Stimulated activated CD8-positive, alpha-beta memory T cell treated with anti-CD3 and anti-CD28 coated beads, Interleukin-12 subunit alpha, Interleukin-12 subunit beta, amount 100 ng/mL, for 24 hours (primary cell): Measurements from ENCODE around the gene LRRC66.
A peak's percentile ranks its signal among the peaks of the same experiment; 100 is the strongest.

ENCODE experiments used
- DNase-seq: peaks from one replicate; pipeline ENCODE4 v3.0.0-alpha.2; 2020; ENCODE audit errors: extremely low read depth

The LRRC66 gene, protein sequence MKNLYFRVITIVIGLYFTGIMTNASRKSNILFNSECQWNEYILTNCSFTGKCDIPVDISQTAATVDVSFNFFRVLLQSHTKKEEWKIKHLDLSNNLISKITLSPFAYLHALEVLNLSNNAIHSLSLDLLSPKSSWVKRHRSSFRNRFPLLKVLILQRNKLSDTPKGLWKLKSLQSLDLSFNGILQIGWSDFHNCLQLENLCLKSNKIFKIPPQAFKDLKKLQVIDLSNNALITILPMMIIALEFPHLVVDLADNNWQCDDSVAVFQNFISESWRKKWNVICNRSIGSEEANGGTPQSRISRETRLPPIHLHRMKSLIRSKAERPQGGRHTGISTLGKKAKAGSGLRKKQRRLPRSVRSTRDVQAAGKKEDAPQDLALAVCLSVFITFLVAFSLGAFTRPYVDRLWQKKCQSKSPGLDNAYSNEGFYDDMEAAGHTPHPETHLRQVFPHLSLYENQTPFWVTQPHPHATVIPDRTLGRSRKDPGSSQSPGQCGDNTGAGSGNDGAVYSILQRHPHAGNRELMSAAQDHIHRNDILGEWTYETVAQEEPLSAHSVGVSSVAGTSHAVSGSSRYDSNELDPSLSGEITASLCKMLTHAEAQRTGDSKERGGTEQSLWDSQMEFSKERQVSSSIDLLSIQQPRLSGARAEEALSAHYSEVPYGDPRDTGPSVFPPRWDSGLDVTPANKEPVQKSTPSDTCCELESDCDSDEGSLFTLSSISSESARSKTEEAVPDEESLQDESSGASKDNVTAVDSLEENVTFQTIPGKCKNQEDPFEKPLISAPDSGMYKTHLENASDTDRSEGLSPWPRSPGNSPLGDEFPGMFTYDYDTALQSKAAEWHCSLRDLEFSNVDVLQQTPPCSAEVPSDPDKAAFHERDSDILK

DNA sequence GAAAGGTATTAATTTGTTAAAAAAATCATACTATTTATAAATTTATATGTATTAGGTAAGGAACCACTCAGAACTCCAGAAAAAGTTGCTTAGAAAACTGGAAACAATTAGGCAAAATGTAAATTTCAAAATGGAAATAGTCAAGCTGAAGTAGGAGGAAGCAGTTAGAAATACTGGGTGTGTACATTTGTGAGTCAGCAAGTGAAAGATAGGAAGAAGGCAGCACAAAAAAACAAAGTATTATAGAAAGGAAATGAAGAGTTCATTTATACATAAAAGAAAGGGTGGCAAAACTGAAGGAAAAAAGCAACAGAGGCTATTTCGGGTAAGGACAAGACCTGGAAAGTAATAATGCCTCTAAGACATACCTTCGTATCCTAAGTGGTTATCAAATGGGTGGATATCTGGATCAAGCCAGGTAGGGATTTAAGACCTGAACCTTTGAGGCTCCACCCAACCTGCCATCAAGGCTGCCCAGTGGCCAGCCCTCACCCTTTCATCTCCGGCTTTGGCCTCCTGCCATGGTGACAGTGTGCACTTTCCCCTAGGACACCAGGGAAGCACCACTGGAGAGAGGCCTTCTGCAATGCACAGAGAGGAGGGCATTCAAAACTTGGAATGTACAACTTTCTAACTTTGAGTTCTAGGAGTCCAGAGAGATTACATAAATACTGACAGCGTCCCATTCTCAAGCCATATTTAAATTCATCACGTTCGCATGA lies at the start of gene LRRC66:
LRRC66 (minus strand) TSS at position 428 of the 722 bp plus-strand sequence. CDS start 2,750 bp downstream, outside the sequence.
- no peak for DNase-seq

DNA sequence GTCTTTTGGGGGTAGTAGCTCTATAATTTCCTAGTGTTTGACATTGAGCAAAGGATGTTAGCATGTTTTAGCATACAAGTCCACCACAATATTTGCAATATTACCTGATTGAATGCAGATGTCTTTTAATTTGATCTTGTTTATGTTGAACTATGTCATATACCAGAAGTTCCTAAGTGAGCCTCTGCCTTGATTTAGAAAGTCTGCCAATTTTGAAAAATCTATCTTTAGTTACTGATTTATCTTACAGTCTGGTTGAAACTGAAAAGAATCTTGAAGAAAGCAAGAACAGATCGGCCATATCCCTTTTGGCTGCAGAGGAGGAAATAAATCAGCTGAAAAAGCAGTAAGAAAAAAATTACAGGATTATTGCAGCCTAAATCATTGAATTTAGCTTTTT lies 49.4 kb upstream of the LRRC66 start:
- no peak for DNase-seq

DNA sequence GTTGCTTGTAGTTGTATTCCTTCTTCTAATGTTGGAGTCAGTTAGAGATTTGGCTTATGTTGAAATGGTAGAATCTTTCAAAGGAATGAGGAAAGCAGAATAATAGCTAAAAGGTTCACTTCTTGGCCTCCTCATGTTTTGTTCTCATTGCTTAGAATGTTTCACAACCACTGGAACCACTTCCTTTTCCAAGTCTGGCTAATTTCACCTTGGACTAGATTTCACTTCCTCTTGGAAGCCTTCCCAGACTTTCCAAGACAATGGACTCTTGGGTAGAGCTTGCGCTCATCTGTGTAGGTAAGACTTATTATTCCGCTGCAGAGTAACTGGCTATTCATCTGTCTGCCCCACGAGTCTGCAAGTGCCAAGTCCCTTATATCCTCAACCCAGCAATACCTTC lies 39.2 kb upstream of the LRRC66 start:
- DNase-seq: no peak

DNA sequence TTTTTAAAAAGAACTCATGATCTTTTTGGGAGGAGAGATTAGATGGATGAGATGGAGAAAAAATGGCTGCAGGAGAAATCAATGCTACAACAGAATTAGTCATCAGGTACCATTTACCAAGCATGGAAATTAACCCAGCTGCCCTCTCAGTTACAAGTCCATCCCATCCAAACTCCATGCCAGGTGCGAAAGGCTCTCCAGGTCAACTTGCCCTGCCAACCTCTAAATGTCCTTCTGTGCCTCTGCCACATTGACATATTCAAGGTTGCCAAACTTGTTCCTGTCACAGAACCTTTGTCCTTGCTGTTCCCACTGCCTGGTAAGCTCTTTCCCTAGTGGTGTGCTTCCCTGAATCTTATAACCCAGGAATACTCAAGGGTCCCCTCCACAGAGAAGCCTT lies 38.1 kb upstream of the LRRC66 start:
- no peak for DNase-seq

DNA sequence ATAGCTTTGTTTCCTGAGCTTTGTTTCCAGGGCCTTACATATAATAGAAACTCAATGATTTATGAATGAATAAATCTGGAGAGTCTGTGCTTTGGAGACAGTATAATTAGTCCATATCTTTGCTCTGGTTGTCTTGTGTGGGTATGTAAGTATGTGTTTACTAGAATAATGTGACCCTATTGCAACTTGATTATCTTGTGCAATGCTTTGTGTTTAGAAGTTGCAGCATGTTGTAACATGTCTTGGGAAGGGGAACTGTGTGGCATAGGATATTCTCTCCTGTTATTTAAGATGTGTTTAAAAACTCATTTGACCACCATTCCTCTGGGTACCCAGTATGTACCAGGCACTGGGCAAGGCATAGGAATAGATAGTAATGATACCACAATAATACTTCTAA lies 37.0 kb upstream of the LRRC66 start:
- no peak for DNase-seq

DNA sequence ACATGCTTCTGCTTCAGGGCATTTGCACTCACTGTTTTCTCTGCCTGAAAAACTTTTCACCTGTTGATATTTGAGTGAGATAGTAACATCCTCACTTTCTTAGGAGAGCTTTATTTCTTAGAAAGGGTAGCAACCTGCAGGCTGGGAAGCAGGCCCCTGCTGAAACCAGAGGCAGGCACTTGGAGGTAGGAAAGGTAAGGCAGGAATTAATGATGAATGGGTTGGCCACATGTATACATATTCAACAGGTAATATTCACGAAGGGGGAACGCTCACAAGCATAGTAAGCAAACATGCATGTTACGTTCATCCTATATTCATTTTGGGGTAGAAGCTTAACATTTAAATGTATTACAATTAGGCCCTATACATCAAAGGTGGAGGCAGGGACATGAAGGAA lies 34.1 kb upstream of the LRRC66 start:
- no peak for DNase-seq

DNA sequence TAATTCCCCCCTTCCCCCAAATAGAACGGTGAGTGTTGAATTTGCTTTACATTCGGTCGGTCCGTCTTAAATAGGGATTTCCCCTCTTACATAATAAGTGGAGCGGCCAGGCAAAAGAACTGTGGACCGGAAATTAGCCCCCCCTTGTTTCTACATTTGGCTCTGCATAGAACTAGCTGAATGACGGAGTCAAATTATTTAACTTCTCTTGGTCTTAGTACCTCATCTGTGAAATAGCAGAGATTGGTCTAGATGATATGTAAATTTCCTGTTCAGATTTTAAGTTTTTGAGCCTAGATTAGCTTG lies 32.3 kb upstream of the LRRC66 start:
- no peak for DNase-seq

DNA sequence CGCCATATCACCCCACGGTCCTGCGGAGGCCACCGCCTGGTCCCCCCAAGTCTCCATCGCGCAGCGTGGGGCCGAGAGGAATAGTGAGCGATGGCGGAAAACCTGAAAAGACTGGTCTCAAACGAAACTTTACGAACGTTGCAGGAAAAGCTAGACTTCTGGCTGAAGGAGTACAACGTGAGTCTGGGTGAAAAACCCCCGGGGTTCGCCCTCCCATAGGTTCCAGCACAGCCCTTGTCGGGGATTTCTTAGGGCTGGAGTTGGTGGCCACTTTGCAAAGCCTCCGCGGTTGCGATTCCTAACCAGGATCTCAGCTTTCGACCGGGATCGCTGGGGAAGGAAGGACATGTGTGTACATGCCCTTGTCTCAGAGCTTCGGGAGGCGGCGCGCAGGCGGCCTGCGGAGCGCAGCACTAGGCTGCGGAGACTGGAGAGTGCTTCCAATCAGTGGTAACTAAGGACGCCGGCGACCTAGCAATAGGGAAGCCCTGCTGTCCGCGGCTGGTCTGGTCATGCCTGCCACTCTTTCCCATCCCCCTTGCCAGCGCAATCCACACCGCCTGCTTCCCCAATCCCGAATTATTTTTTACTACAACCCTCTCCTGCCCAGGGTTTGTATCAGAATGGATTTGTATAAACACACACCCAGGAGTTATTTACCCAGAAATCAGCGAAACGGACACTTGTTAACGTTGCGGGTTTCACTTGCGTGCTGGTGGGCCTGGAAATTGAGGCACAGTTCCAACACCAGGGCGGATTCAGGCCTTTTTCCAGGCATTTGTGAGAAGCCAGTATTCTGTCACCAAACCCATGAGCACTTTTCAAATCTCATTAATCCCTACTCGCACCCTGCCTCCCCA lies 31.7 kb upstream of the LRRC66 start:
- no peak for DNase-seq

DNA sequence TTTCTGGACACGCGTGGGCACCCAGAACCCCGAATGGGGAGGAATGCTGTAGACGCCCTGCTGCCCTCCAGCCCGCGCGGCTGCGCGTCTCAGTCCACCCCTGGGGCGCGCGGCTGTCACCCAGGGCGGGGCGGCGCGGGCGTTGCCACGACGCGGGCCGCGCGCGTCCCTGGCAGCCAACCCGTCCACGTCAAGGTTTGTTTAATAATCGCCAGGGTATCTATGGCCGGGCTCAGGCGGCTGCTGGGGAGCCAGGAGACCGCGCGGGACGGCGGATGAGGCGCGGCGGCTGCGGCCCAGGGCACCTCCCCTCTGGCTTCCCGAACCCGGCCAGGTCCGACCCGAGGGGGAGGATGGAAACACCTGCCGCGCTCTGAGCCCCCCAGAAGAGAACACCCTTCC lies 31.1 kb upstream of the LRRC66 start, which contains the start of gene SPATA18:
SPATA18 (plus strand) TSS at position 92 of the 402 bp plus-strand sequence. CDS start 401 bp downstream, outside the sequence.
- DNase-seq: no peak

DNA sequence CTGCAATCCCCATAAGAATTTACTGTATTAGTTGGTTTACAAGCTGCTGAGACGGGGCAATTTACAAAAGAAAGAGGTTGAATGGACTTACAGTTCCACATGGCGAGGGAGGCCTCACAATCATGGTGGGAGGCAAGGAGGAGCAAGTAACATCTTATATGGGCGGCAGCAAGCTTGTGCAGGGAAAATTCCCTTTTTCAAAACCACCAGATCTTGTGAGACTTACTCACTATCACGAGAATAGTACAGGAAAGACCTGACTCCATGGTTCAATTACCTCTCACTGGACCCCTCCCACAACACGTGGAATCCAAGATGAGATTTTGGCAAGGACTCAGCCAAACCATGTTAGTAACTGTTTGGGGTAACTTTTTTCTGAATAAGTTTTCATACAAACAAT lies 29.1 kb upstream of the LRRC66 start:
- DNase-seq: no peak

DNA sequence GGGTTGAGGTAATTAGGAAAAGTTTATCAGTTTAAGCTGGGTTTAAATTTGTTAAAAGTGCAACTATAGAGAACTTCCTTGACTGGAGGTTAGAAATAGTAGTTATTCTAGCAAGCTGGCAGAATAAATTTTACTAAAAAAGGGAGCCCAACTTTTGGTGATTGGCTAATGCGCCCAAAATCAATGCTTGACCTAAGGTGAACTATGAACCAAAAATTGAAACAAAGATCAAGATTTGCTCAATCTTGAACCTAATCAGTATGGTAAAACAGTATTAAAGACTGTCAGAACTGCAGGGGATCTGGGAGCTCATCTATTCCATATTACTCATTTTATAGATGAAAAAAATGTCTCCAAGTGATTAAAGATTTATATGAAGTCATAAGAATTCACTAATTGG lies 24.9 kb upstream of the LRRC66 start:
- no peak for DNase-seq

DNA sequence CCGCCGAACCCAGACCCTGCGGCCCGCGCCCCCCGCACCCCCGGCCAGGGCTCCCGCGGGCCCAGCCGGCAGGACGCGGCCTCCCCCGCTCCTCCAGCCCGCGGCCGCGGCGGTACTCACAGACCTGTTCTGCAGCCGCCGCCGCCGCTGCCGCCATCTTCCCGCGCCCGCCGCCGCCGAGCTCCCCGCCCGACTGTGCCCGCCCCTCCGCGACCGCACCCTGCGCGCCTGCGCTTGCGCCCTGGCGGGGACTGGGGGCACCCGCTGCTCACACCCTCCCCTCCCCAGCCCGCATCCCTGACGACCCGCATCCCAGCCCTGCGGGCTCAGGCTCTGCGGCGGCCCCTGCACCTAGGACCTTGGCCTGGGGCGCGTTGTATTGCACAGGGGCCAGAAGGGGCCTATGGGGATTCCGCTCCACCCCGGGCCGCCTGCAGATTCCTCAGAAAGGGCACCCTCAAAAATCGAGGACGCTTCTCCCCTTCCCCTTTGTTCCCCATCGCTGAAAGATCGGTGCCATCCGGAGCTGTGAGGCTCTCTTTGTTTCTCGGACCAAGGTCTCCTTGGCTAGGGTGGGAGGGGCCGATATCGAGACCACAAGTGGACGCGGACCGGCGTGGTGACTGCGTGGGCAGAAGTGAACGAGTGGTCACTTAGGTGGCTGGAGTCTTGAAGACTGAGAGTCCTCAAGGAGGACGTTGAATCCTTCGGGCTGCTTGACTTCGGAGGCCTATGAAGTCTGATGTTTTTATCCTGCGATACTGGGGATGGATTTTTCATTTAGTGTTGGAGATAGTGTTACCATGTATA lies 18.1 kb upstream of the LRRC66 start, which contains the start of gene SGCB:
SGCB (minus strand) TSS at position 197 of the 810 bp plus-strand sequence; CDS start at position 157, 40 bp downstream.
- DNase-seq: peak; percentile 33

DNA sequence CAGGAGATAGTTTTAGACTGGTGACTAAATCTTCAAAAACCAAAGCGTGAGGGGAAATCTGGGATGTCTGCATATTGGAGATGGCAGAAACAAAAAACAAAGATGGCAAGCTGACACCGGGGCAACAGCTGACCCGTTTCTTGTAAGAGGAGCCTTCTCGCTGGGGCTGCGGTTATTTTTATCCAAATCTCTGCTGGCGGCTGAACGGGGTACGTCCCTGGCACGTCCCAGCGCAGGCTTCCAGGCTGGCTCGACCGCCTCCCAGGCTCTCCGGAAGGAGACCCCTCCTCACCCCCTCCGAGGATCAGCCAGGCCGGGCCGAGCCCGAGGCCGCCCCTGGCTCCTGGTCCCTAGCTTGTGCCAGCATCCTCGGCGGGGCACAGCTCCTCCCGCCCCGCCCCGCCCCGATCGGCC lies 17.5 kb upstream of the LRRC66 start:
- DNase-seq: no peak

DNA sequence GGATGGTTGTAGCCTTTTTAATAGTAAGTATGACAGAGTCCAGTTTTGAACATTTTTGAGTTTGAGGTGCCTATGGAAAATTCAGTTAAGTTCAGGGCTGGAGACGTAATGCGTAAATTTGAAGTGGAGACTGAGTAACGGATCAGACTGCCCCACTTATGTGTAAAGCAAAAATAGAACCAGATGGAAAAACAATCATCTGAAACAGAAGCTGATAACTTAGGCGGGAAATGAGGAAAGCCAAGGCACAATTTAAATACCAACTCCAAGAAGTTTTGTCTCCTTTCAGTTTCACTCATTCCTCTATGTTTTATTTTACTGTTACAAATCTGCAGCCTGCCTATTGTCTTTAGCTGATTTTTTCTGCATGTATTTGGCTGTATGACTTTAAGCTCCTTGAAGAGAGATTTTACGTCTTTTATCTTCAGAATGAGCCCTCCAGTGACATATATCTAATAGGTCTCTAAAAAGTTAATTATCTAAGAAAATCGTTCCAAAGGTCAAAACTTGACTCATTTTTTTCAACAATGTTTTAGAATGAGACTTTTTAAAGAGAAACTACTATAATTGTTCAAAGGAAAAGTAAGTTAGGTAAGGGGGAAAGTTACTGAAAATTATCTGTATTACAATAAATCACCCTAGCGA lies 16.8 kb upstream of the LRRC66 start:
- DNase-seq: no peak

DNA sequence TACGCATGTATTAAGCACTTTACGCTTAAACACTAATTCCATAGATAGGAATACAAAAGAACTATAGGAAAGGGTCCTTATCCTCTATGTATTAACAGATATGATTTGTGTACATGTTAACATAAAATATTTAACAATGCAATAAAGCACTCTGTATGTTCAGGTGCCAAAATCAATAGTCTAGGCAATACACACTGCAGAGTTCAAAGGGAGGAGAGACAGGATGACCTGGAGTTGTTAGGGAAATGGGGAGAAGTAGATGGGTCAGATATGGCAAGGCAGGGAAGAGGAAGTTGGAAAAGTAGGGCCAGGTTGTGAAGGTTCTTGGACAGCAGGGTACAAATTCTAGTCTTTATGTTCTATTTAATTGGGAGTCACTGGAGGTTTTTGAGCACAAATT lies 15.0 kb upstream of the LRRC66 start:
- no peak for DNase-seq

DNA sequence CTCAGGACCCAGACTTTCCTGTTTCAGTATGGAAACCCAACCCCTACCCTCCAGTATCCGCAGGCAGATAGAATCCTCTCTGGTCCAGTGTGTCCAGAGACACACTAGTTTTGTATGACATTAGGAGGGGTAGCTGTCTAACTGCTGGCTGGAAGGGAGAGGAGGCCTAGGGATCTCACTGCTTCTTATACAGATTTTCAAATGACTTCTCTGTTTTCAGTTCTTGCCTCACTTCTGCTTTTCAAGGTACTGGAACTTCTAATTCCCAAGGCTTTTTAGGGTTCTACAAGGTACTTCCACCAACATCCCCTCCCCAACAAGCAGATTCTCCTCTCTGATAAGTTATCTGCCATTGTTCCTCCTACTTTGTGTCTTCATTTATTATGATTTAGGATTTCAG lies 11.8 kb upstream of the LRRC66 start:
- DNase-seq: no peak

DNA sequence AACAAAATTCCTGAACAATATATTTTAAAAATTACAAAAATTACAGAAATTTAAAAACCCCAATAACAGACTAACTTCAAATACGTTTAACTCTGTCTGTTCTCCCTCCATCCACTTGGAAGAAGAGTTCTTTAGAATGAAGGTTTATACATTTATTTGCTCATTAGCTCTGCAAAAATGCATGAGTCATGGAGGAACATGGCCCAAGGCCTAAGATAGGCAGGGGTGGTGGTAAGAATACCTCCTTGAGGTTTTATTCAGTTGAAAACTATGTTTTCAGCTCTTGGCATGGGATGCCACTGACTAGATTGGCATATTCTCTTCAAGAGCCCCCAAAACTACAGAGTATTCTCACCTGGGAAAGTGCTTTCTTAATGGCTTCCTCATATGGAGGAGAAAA lies 8.8 kb upstream of the LRRC66 start:
- DNase-seq: no peak

DNA sequence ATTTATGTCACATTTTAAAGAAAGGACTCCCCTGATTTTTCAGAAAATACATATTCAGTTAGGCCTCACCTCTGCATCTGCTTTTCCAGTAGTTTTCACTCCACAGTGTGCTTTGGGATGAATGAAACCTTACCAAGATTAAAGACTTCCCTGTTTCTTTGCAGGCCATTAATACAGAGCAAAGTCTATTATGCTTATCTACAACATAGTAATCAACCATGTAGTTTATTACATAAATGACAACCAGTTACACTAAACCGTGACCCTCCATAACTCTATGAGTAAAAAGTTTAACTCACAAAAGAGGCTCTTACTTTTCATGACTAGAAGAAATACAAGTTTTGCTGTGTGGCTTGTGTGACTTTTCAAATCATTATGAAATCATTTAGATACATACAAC lies 2.3 kb downstream of the LRRC66 start:
- no peak for DNase-seq

DNA sequence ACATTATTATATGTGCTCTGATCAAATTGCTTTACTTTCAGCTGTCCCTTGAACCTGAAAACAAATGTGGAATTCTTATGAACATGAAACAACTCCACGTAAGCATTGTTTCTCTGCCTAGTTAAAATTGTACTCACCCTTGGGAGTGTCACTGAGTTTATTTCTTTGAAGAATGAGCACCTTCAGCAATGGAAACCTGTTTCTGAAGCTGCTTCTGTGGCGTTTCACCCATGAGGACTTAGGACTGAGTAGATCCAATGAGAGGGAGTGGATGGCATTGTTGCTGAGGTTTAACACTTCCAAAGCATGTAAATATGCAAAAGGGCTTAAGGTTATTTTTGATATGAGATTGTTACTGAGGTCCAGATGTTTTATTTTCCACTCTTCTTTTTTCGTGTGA lies 3.2 kb downstream of the LRRC66 start:
- DNase-seq: no peak

DNA sequence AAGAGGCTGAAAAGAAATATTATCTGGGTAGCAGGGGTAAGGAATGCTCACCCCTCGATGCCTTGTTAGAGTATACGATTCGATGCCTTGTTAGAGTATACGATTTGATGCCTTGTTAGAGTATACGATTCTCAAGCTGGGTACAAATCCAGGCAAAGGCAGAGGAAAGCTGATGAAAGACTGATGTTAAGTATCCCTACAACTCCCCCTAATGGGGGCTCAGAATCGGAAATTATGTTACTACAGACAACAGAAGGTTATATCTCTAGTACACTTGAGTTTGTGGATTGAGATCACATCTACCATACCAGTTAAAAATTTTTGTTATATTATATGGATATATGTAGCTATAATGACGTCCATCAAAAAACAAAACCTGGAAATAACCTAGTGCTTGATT lies 4.8 kb downstream of the LRRC66 start:
- DNase-seq: no peak
